ENCODE measurements around the gene SIL1. TPM values are rescaled to one million over a fixed set of nuclear protein-coding genes. Genes with fewer than 3 reads are reported as not detected.

Gene SIL1
- total RNA-seq, 1 donor from 2014 or later = 29.9 TPM

DNA sequence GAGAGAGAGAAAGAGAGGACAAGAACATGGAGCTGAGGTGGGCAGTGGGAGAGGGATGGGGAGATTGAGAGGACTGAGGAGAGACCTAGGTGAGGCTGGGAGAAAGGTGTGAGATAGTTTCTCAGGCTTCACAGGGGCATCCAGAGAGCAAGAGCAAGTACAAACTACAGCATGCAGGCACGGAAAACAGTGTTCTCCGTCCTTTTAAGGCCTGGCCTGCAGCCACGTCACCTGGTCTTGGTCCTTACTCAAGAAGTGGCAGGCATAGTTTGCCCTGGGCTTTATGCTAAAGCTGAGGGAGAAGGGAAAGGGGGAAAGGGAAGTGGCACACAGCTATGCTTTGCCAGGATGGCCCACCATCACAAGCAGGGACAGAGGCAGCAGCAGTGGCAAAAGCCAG lies 65.7 kb downstream of the SIL1 start:
- TF ChIP-seq, protein P1, sequence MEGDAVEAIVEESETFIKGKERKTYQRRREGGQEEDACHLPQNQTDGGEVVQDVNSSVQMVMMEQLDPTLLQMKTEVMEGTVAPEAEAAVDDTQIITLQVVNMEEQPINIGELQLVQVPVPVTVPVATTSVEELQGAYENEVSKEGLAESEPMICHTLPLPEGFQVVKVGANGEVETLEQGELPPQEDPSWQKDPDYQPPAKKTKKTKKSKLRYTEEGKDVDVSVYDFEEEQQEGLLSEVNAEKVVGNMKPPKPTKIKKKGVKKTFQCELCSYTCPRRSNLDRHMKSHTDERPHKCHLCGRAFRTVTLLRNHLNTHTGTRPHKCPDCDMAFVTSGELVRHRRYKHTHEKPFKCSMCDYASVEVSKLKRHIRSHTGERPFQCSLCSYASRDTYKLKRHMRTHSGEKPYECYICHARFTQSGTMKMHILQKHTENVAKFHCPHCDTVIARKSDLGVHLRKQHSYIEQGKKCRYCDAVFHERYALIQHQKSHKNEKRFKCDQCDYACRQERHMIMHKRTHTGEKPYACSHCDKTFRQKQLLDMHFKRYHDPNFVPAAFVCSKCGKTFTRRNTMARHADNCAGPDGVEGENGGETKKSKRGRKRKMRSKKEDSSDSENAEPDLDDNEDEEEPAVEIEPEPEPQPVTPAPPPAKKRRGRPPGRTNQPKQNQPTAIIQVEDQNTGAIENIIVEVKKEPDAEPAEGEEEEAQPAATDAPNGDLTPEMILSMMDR (IDR thresholded peaks at IDR 0.05; ENCODE audit: insufficient read depth, low read length, poor library complexity, severe bottlenecking) = no peak
- no peak for DNase-seq (ENCODE audit: low read depth)
- no peaks in the 10 kb centered on the region for H3K36me3 ChIP-seq (ENCODE audit: control insufficient read depth, insufficient read depth, low read length)
- H3K4me3 ChIP-seq (ENCODE audit: low read depth, low read length) = no peak overlapping the region
- H3K27me3 ChIP-seq (ENCODE audit: control insufficient read depth, insufficient read depth, low read length) = no peaks in the 10 kb centered on the region

DNA sequence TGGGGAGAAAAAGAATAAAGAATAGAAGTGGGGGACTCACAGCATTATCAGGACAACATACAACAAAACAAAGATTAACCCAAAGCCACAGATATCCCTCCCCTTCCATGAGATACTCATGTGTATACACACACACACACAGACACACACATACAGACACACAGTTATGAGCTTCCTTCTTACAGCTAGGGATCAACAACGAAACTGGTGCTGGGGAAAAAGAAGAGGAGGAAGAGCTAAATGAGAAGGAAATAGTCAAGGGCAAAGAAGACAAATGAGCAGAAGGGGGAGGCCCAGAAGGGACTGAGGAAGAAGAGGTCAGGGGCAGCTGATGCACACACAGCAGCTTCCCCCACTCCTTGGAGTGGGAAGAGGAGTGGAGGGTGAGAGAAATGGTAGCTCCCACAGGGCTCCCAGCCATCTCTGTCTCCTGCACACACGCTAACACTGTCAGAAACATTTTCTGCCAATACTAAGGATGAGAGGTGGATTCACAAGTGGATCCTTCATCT lies 66.2 kb downstream of the SIL1 start:
- H3K36me3 ChIP-seq (ENCODE audit: control insufficient read depth, insufficient read depth, low read length) = no peaks in the 10 kb centered on the region
- no peaks in the 10 kb centered on the region for H3K27me3 ChIP-seq (ENCODE audit: control insufficient read depth, insufficient read depth, low read length)
- no peak overlapping the region for H3K4me3 ChIP-seq (ENCODE audit: low read depth, low read length)
- DNase-seq (ENCODE audit: low read depth) = no peak
- TF ChIP-seq, protein P1 (IDR thresholded peaks at IDR 0.05; ENCODE audit: insufficient read depth, low read length, poor library complexity, severe bottlenecking) = no peak

DNA sequence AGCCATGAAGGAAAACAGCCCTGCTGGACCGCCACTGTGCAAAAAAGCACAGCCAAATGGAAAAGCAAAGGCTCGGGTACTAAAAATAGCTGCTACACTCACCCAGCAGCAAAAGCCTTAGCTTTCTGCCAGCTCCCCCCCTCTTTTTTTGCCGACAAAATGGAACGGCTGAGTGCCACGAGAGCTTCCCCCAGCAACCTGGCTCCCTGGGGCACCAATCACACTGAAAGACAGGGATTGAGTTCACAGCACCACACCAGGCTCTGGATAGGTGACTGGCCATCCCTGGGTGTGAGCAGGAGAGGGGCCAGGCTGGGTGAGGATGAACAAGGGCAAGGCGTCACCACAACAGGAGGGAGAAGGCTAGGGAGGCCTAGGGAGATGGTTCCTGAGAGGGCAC lies 66.7 kb downstream of the SIL1 start:
- no peaks in the 10 kb centered on the region for H3K36me3 ChIP-seq (ENCODE audit: control insufficient read depth, insufficient read depth, low read length)
- H3K4me3 ChIP-seq (ENCODE audit: low read depth, low read length) = no peak overlapping the region
- no peaks in the 10 kb centered on the region for H3K27me3 ChIP-seq (ENCODE audit: control insufficient read depth, insufficient read depth, low read length)
- no peak for DNase-seq (ENCODE audit: low read depth)
- TF ChIP-seq, protein P1 (IDR thresholded peaks at IDR 0.05; ENCODE audit: insufficient read depth, low read length, poor library complexity, severe bottlenecking) = no peak

DNA sequence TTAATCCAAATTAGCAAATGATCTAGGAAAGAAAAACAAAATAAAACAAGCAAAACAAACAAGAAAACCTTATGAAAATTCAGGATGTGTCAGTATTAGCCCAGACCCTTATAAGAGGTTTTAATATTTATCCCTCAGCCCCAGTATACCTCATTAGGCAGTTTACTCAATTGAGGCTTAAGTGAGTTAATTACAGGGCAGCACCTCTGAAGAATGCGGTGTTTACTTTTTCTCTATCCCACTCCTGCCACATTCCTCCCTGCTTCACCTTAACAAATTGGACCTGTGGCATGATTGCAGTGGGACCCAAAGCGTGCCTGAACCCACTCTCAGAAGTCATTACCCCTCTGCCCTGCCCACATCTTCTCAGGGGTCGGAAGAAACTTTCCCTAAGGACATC lies 67.1 kb downstream of the SIL1 start:
- TF ChIP-seq, protein P1 (IDR thresholded peaks at IDR 0.05; ENCODE audit: insufficient read depth, low read length, poor library complexity, severe bottlenecking) = no peak
- H3K36me3 ChIP-seq (ENCODE audit: control insufficient read depth, insufficient read depth, low read length) = no peaks in the 10 kb centered on the region
- H3K4me3 ChIP-seq (ENCODE audit: low read depth, low read length) = no peak overlapping the region
- no peaks in the 10 kb centered on the region for H3K27me3 ChIP-seq (ENCODE audit: control insufficient read depth, insufficient read depth, low read length)
- DNase-seq (ENCODE audit: low read depth) = no peak

DNA sequence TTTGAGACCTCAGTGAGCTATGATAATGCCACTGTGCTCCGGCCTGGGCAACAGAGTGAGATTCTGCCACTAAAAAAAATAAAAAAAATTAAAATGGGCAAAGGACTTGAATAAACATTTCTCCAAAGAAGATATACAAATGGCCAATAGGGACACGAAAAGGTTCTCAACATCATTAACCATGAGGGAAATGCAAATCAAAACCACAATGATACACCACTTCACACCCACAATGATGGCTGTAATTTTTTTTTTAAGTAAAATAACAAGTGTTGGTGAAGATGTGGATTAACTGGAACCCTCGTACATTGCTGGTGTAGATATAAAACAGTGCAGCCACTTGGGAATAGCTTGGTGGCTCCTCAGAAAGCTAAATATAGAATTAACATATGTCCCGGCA lies 68.0 kb downstream of the SIL1 start:
- TF ChIP-seq, protein P1 (IDR thresholded peaks at IDR 0.05; ENCODE audit: insufficient read depth, low read length, poor library complexity, severe bottlenecking) = no peak

DNA sequence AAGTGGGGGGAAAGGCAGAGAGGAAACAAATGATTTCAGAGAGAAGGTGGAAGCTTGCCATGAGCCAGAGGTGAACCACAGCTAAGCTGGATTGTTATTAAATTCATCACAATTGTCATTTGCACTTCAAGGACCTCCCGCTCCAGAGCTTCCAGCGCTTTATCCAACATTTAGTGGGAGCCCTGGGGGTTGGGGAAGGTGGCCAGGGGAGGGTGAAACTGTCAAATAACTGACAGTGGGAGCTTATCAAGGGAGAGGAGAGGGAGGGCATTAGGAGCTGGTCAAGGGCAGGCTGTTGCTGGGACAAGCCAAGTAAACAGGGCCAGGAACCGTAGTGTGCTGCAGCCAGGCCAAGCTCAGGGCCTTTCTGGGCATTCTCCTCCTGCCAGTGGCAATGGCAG lies 71.5 kb downstream of the SIL1 start:
- H3K27me3 ChIP-seq (ENCODE audit: control insufficient read depth, insufficient read depth, low read length) = no peaks in the 10 kb centered on the region
- no peak overlapping the region for H3K4me3 ChIP-seq (ENCODE audit: low read depth, low read length)
- no peaks in the 10 kb centered on the region for H3K36me3 ChIP-seq (ENCODE audit: control insufficient read depth, insufficient read depth, low read length)
- no peak for DNase-seq (ENCODE audit: low read depth)
- TF ChIP-seq, protein P1 (IDR thresholded peaks at IDR 0.05; ENCODE audit: insufficient read depth, low read length, poor library complexity, severe bottlenecking) = no peak

More for the DNA sequence above, 68.0 kb downstream of the SIL1 start:
- Histone ChIP-seq H3K36me3 (ENCODE audit: control insufficient read depth, insufficient read depth, low read length) (no peaks in the 10 kb centered on the region), H3K4me3 (ENCODE audit: low read depth, low read length) (no peak overlapping the region), H3K27me3 (ENCODE audit: control insufficient read depth, insufficient read depth, low read length) (no peaks in the 10 kb centered on the region)
- DNase-seq (ENCODE audit: low read depth) = no peak
